Measurements from ENCODE around the gene ZDHHC4.

The ZDHHC4 gene

GRCh38 chr7:6634021-6634420 is 56.8 kb downstream of the ZDHHC4 start:
- FAIRE-seq (no peak), DNase-seq (ENCODE audit: low spot score) (no peak)

DNA sequence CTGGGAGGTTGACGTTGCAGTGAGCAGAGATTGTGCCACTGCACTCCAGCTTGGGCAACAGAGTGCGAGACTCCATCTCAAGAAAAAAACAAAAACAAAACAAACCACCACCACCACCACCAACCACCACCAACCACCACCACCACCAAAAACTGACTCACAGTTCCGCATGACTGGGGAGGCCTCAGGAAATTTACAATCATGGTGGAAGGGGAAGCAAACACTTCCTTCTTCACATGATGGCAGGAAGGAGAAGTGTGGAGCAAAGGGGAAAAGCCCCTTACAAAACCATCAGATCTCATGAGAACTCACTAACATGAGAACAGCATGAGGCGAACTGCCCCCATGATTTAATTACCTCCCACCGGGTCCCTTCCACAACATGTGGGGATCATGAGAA is 57.7 kb downstream of the ZDHHC4 start:
- FAIRE-seq (peak; percentile 21), DNase-seq (ENCODE audit: low spot score) (peak; percentile 16)

- FAIRE-seq = no peak
- peak; percentile 12 for DNase-seq (ENCODE audit: low spot score)
Observed at GRCh38 chr7:6636741-6637543, 59.7 kb downstream of the ZDHHC4 start, which contains the start of gene ZNF316. TSS of gene ZNF316 (plus strand) at chr7:6637318. CDS start at chr7:6642410, 5,092 bp downstream.

DNA sequence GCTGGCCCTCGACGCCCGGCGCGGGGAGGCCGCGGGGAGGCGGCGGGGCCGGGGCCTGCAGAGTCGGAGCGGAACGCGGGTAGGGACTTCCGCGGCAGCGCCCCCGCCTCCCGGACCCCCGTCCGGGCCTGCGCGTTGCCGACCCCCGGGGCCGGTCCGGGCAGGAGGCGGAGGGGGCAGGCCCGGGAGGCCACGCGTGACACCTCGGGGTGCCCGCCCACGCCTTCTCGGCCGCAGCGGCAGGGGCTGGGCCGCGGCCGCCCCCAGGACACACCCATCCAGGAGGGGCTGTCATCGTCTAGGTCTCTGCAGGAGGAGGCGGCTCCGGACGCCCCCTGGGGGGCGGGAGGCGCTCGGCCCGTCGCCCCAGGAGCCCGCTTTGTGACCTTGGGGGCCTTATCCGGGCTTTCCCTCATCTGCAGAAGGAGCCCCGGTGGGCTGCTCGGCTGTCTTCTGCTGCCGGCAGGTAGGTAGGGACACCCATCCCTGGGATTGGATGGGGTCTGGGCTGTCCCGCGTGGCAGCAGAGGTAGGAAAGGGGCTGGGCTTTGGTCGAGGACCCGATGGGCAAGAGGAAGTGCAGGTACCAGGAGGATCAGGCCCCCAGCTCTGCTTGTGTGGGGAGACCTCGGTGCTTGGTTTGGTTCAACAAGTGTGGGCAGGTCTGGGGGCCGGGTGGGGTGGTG is 60.4 kb downstream of the ZDHHC4 start:
- no peak for FAIRE-seq

More for the DNA sequence above, 60.4 kb downstream of the ZDHHC4 start:
- DNase-seq (ENCODE audit: low spot score) = peak; percentile 18

All from RCC 7860 (cell line).